ENCODE data around the gene CAMK1D.

DNA sequence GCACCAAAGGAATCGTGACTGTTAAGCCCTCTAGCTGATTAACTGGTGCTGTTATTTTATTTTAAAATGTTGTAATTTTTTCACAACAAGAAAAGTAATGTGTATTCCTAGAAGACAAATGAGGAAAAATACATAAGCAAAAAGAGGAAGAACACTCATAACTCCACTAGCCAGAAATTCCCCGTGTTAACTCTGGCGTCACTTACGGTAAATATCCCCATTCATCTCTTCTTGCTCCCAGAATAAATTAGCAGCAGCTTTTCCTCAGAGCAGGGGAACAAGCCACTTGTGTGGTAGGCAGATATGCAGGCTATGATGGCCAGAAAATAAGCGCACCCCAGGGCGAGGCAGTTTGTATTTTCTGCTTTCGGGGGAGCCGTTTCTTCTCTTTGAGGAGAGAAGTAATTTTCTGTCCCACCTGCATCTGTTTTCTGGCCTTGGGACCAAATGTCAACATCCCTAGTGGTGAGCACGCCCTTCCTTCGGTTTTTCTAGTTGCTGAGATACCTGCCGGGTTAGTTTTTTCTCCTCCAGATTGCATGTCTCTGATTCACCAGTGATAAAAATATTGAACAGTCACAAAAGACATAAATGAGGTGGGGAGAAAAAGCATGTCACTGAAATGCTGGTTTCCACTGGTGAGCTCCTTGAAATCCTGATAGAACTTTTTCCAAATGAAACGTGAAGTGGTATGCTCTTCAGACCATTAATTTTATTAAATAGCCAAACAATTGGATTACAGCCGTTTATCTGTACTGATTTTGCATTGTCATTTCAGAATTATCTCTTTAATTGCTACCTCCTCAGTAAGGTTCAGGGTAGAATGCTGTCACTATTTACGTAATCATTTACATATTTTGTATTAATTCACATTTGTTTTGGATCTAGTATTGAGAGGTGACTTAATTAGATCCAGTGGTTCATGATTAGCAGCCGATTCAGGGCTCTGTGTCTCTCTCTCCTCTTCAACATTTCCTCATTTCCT lies 268.1 kb downstream of the CAMK1D start:
- TF ChIP-seq, protein P1, sequence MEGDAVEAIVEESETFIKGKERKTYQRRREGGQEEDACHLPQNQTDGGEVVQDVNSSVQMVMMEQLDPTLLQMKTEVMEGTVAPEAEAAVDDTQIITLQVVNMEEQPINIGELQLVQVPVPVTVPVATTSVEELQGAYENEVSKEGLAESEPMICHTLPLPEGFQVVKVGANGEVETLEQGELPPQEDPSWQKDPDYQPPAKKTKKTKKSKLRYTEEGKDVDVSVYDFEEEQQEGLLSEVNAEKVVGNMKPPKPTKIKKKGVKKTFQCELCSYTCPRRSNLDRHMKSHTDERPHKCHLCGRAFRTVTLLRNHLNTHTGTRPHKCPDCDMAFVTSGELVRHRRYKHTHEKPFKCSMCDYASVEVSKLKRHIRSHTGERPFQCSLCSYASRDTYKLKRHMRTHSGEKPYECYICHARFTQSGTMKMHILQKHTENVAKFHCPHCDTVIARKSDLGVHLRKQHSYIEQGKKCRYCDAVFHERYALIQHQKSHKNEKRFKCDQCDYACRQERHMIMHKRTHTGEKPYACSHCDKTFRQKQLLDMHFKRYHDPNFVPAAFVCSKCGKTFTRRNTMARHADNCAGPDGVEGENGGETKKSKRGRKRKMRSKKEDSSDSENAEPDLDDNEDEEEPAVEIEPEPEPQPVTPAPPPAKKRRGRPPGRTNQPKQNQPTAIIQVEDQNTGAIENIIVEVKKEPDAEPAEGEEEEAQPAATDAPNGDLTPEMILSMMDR (conservative IDR thresholded peaks at IDR 0.05) = no peak
- no peak for TF ChIP-seq EZH2 (IDR thresholded peaks at IDR 0.05; ENCODE audit: low read depth)

All from PC-9 (cell line).